ENCODE results near the gene IKBKG. TPM values are rescaled to one million over a fixed set of nuclear protein-coding genes. Genes with fewer than 3 reads are reported as not detected.
"Not testable (repeated sequence)": the region's sequence is repeated elsewhere in the genome, so short reads cannot be mapped to it uniquely, and the experiment has no call there.

The IKBKG gene
- total RNA-seq, 1 donor from 2014 or later: 5.5 TPM

GRCh38 chrX:154558896-154559295 is 11.5 kb downstream of the IKBKG start:
- not testable (repeated sequence) for DNase-seq

DNA sequence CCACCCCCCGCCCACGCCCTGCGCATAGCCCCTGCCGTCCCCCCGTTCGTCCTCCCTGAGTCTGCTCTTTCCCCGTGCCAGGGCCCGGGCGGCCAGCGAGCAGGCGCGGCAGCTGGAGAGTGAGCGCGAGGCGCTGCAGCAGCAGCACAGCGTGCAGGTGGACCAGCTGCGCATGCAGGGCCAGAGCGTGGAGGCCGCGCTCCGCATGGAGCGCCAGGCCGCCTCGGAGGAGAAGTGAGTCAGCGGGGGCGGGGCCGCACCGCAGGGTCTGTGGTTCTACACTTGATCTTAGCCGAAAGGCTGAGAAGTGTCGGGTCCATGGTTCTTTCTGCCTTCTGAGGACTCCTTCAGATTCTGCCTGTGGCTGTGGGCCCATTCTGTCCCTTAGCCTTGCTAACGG is 12.9 kb downstream of the IKBKG start:
- DNase-seq: not testable (repeated sequence)

- DNase-seq: not testable (repeated sequence)
Observed at GRCh38 chrX:154562295-154562694, 14.9 kb downstream of the IKBKG start.

DNA sequence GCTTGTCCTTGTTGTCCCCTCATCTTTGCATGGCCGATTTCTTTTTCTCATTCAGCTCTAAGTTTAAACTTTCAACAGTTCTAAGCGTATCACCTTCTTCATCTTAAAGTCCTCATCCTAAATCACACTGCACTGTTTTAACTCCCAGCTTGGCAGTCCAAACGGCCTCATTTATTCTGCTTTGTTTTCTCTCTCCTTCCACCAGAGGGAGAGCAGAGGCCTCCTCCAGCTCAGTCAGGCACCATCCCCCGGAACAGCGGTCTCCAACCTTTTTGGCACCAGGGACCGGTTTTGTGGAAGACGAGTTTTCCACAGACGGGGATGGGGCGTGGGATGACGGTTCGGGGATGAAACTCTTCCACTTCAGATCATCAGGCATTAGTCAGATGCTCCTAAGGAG is 22.9 kb downstream of the IKBKG start:
- DNase-seq: not testable (repeated sequence)

DNA sequence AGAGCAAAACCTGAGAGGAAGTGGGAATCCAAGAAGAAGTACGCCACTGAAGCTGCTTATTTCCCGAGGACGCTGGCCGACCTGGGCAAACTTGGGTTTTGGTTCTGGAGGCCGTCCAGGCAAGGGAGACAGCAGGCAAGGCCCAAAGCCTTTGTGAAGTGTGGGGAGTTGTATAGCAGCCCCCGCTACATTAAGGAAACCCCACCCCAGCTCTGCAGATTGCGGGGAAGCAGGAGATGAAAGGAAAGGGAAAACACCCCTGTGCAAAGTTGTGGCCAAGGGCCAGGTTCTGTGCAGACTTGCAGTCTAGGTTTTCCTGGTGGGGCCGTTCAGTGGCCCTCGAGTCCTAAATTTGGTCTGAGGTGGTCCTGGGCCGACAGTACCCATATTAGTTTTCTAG is 25.6 kb downstream of the IKBKG start:
- not testable (repeated sequence) for DNase-seq

DNA sequence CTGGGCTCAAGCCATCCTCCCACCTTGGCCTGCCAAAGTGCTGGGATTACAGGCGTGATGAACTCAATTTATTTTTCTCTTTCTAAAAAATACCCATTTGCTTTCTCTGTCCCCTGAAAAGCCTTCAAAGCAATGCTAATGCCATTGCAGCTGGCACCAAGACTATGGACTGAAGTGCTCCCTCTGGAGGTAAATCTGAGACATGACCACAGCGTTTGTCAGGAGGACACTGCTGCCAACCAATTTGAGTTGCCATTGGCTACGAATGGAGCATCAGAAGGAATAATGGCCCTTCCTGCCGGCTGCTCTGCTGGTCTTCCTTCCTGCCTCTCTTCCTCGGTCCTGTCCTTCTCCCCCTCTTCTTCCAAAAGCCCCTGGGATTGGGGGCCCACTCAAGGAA is 27.7 kb downstream of the IKBKG start:
- not testable (repeated sequence) for DNase-seq

- DNase-seq: not testable (repeated sequence)
Observed at GRCh38 chrX:154582994-154583393, 35.6 kb downstream of the IKBKG start.

GRCh38 chrX:154584585-154585183 is 37.3 kb downstream of the IKBKG start, which contains the start of gene CTAG1A:
Gene CTAG1A, plus strand, starts transcription at chrX:154585133. Its CDS starts 74 bp downstream, at chrX:154585207.
- not testable (repeated sequence) for DNase-seq

GRCh38 chrX:154590415-154590814 is 43.0 kb downstream of the IKBKG start:
- not testable (repeated sequence) for DNase-seq

DNA sequence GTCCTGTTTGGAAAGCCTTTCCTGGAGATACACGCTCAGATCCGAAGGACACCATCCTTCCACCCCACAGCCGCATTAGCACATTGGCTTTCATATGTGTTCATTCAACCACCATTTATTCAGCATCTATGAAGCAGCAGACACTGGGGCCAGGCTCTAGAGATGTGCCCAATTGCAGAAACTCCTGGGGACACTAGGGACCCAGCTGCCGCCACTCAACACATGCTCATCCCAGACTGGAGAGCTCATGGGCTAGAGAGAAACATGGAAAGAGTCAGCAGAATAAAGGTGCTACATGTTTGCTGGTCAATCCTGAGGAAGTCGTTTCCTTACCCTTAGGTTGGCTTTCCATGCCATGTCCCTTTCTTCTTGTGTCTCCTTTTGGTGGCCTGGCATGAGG is 45.1 kb downstream of the IKBKG start:
- DNase-seq: no peak

GRCh38 chrX:154593201-154593600 is 45.8 kb downstream of the IKBKG start:
- DNase-seq: no peak

- DNase-seq: no peak
Observed at GRCh38 chrX:154594491-154594890, 47.1 kb downstream of the IKBKG start.

DNA sequence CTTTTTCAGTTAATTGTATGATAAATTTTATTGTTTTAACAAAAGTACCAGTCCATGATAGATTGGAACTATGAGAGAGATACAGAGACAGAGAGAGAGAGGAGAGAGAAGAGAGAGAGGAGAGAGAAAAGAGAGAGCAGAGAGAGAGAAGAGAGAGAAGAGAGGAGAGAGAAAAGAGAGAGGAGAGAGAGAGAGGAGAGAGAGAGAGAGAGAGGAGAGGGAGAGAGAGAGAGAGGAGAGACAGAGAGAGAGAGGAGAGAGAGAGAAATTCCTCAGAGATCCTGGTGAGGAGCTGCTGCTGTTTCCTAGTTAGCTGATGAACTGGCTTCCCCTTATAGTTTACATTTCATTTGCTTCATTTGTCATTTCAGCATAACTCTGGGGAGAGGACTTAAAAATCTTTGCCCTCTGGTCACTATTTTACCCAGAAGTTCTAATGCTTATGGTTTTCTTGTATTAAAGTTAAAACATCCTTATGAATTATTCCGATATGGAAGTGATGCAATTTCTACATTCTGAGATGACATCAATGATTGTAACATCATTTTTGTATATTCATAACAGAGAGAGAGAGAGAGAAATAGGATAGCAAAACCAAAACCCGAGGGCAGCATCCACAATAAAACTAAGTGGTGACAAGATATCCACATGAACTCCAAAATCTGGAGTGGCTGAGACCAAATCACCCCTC is 48.3 kb downstream of the IKBKG start:
- DNase-seq: no peak

GRCh38 chrX:154596290-154596929 is 49.0 kb downstream of the IKBKG start:
- DNase-seq: no peak

- DNase-seq: no peak
Observed at GRCh38 chrX:154597221-154597620, 49.8 kb downstream of the IKBKG start.

DNA sequence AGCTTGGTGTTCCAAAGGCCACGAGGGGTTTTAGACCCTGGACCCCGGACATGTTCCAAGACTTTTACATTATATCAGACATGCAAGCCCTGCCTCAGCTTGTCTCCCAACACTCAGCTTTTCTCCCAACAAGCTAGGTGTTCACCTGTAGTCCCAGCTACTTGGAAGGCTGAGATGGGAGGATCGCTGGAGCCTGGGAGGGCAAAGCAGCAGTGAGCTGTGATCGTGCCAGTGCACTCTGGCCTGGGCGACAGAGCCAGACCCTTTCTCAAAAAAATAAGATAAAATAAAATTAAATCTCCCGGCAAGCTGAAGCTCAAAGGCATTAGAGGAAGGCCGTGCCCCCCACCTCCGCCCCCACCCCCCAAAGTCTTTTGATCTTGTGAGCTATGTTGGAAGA is 51.2 kb downstream of the IKBKG start:
- no peak for DNase-seq

DNA sequence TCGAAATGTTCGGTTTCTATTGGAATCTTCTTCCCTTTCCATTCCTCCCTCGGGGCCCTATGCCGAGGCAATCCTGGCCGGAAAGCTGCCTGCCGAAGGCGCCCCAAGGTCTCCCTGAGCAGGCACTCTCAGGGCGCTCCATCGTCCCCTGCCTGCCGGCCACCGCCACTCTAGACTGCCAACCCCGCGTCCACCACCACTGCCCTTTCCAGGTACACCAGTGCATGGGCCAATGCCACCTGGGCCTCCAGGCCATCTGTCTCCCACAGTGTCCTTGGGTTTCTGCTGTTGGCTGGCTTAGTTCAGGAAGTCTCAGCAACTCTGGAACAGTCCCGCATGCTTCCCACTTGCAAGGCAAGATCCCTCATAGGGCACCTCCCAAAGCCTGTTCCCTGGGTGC is 52.1 kb downstream of the IKBKG start:
- DNase-seq: no peak

DNA sequence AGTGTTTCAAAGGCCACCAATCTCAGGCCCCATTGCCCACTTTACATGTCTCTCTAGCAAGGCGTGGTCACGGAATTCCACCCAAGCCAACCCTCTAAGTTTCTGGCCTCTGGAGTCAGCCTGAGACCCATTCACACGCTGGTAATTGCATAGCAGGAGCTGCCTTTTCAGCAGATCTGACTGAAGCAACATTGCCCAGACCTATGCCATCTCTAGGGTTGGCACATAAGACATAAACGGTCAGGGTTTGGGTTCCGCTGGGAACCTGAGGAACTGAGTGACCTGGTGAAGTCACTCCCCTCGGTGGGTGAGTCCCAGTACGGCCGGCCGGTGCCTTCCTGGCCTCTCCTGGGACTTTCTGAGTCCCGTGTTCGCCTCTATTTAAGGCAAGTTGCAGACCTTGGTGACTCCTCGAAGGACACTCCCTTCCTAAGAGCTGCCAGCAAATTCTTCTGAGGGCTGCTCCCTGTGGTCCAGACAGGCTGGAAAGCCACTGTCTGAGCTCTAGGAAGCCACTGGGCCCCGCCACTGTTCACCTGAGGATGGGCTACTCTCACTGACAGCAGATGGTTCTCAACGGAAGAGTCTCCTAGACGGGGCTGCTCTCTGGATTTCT is 53.4 kb downstream of the IKBKG start:
- DNase-seq: no peak

GRCh38 chrX:154602226-154602625 is 54.8 kb downstream of the IKBKG start:
- DNase-seq: no peak

GRCh38 chrX:154602766-154603437 is 55.5 kb downstream of the IKBKG start:
- DNase-seq: no peak

DNA sequence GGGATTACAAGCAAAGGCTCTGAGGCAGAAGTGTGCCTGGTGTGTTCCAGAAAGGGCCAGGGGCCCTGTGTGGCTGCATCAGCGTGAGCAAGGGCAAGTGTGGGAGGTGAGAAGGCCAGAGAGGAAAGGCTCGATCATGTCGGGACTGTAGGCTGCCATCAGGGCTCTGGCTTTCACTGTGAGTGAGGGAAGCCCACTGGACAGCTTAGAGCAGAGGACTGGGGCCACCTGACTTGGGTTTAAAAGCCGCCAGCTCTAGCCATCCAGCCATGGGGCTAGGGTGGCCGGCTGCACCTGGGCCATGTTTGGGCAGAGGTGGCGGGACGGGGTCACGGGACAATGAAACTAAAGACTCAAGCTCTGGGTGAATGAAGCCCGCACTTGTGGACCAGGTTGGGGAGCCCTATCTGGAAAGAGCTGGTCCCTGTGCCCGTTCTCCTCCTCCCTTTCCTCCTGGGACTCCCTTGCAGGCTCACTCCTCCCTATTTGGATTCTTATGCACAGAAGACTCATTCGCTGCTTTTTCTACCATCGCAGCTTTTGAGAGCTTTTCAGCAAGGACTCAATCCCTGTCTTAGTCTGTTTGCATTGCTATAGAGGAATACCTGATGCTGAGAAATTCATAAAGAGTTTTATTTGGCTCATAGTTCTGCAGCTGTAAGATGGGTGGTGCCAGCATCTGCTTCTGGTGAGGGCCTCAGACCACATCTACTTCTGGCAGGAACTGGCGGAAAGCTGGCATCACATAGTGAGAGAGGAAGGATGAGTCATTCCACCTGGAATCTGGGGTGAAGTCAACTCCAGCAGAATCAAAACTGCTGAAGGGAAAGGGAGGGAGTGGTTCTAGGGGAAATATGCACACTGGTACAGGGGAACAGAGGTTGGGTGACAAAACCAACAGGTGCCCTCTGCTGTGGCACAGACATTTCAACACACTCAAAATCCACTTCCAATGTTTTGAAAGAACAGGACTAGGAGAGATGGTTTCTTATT is 56.3 kb downstream of the IKBKG start:
- no peak for DNase-seq

Data from occipital lobe (tissue), 2 donors.